Measurements from ENCODE around the gene SETD3.

SETD3 gene

DNA sequence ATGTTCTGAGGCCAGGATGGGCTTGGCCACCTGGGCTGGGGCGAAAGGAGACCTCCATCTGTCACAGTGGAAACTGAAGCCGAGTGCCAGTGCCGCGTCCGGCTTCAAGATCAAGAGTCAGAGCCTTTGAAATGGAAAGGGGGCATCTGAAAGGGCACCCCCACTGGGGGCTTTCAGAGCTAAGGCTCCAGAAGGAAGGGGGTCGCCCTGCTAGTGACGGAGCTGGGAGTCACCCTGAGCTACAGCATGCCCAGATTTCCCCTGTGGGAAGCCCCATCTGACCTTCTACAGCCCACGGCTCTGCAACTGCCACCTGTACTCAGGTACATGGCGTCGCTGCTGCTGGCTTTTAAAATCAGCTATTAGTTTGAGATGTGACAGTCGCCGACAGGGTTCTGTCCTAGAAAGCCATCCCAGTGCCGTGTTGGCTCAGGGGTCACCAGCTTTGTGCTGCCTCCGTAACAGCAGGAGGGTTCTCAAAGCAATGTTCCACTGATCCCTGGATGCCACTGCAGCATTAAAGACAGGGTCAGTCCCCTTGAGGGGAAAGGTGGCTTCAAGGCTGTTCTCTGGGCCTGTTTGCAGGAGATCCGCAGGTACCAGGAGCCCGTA is 32.0 kb upstream of the SETD3 start:
- DNase-seq: peak; percentile 14

DNA sequence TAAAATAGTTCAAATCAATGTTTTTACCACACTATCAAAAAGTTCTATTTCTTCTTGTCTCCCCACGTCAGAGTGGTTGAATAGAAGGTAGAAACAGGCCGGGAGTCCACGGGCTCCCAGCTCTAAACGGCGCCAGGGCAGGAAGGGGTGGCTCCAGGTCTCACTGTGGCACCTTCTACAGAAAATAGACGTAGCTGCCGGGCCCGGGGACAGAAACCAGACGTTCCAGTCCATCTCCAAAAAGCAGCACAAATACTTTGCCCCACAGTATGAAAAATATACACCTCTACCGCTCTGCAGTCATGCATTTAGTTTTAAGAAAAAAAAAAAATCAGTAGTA is 31.4 kb upstream of the SETD3 start:
- Mint-ChIP-seq H3K4me1 (no peaks in the 10 kb centered on the region), H3K9me3 (no peaks in the 10 kb centered on the region), H3K27ac (no peak overlapping the region), H3K36me3 (peaks cover 20% of the 10 kb centered on the region), H3K4me3 (no peak overlapping the region), H3K27me3 (no peaks in the 10 kb centered on the region)
- CTCF ChIA-PET: interaction anchor here (0.7 kb wide), 1 partner anchor 609 kb away, joined by 3 read pairs; no protein-coding TSS in a partner anchor
- DNase-seq: no peak

More for the DNA sequence above, 32.0 kb upstream of the SETD3 start:
- no peak overlapping the region for H3K27ac Mint-ChIP-seq
- H3K27me3 Mint-ChIP-seq: no peaks in the 10 kb centered on the region
- H3K4me3 Mint-ChIP-seq: no peak overlapping the region
- CTCF ChIA-PET: interaction anchor here (0.7 kb wide), 1 partner anchor 609 kb away, joined by 3 read pairs; no protein-coding TSS in a partner anchor
- H3K36me3 Mint-ChIP-seq: peaks cover 15% of the 10 kb centered on the region
- no peaks in the 10 kb centered on the region for H3K4me1 Mint-ChIP-seq
- H3K9me3 Mint-ChIP-seq: no peaks in the 10 kb centered on the region

- H3K4me1 Mint-ChIP-seq: no peaks in the 10 kb centered on the region
- H3K9me3 Mint-ChIP-seq: no peaks in the 10 kb centered on the region
- H3K27me3 Mint-ChIP-seq: no peaks in the 10 kb centered on the region
- H3K36me3 Mint-ChIP-seq: peaks cover 23% of the 10 kb centered on the region
- CTCF ChIA-PET: no interaction called here
- peak; percentile 17 for DNase-seq
- H3K27ac Mint-ChIP-seq: no peak overlapping the region
- H3K4me3 Mint-ChIP-seq: no peak overlapping the region
Measured at GRCh38 chr14:99511421-99512109, 30.9 kb upstream of the SETD3 start.

DNA sequence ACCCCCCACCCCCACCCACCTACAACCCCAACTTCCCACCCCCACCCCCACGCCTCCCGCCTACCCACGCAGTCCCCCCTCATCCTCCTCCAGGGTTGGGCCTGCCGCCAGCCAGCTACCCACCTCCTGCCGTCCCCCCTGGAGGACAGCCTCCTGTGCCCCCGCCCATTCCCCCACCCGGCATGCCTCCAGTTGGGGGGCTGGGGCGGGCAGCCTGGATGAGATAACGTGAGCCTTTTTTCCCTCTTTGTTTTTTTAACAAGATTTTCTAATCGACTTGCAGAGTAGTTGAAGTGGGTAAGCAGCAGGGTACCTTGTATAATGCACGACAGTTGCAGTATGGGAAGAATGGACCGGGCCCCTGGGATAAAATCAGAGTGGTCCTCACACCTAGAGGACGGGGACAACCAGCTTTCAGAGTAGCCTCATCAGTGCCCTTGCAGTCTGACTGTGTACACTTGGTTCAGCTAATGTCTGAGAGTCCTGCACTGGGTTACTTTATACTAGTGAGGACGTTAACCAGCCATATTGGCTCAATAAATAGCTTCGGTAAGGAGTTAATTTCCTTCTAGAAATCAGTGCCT is 30.0 kb upstream of the SETD3 start:
- Mint-ChIP-seq H3K4me1 (no peaks in the 10 kb centered on the region), H3K4me3 (no peak overlapping the region), H3K9me3 (no peaks in the 10 kb centered on the region), H3K36me3 (peaks cover 23% of the 10 kb centered on the region), H3K27me3 (no peaks in the 10 kb centered on the region), H3K27ac (no peak overlapping the region)
- peak; percentile 19 for DNase-seq
- CTCF ChIA-PET: no interaction called here

DNA sequence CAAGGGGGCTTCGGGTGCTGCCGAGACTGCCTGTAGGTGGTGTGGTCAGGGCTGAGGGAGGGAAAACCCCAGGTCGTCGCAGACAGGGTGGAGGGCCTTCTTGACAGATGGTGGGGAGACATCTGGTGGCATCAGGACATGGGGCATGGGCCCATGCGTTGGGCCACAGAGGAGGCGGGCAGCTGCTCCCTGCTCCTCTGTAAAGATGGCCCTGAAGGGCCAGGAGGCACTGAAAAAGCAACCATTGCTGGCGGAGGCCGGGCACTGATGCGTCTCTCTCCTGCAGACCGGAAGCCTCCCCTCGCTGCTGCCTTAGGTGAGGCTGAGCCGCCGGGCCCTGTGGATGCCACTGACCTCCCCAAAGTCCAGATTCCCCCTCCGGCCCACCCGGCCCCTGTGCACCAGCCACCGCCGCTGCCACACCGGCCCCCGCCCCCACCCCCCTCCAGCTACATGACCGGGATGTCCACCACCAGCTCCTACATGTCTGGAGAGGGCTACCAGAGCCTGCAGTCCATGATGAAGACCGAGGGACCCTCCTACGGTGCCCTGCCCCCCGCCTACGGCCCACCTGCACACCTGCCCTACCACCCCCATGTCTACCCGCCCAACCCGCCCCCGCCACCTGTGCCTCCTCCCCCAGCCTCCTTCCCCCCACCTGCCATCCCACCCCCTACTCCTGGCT is 29.4 kb upstream of the SETD3 start:
- no peak overlapping the region for H3K4me3 Mint-ChIP-seq
- DNase-seq: peak; percentile 16
- H3K9me3 Mint-ChIP-seq: no peaks in the 10 kb centered on the region
- CTCF ChIA-PET: no interaction called here
- no peak overlapping the region for H3K27ac Mint-ChIP-seq
- no peaks in the 10 kb centered on the region for H3K4me1 Mint-ChIP-seq
- peaks cover 28% of the 10 kb centered on the region for H3K36me3 Mint-ChIP-seq
- no peaks in the 10 kb centered on the region for H3K27me3 Mint-ChIP-seq

DNA sequence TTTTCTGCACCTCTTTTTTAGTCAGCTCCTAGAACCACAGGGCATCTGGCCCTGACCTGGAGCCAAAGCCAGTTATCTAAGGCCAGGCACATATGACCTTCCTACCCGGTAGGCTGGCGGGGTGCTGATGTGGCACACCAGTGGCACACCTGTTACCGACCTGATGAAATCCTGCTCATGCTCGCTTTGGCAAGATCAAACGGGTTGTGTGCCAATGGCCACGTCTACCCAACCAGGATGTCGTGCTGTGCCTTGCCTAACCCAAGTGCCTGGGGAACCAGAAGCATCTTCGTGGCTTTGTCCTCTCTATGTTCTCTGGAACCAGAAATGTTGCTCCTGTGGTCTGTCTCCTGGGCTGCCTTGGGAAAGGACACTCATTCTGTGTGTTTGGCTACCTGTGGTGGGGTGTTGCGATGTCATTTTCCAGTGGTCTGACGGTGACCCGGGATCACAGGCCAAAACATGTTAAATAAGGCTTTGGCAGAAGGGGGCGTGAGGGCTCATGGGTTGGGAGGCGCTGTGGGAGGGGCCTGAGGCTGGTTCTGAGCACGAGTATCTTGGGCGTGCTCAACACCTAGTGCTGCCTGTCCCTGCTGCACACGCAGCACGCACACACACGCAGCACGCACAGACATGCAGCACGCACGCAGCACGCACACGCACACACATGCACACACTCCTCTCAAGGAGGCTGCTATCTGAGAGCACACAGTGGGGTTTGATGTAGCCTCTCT is 28.4 kb upstream of the SETD3 start:
- H3K27me3 Mint-ChIP-seq: no peaks in the 10 kb centered on the region
- H3K4me1 Mint-ChIP-seq: no peaks in the 10 kb centered on the region
- no peak overlapping the region for H3K4me3 Mint-ChIP-seq
- H3K36me3 Mint-ChIP-seq: peaks cover 33% of the 10 kb centered on the region
- no peak for DNase-seq
- no peaks in the 10 kb centered on the region for H3K9me3 Mint-ChIP-seq
- CTCF ChIA-PET: no interaction called here
- peak overlapping the region; percentile 70 for H3K27ac Mint-ChIP-seq

DNA sequence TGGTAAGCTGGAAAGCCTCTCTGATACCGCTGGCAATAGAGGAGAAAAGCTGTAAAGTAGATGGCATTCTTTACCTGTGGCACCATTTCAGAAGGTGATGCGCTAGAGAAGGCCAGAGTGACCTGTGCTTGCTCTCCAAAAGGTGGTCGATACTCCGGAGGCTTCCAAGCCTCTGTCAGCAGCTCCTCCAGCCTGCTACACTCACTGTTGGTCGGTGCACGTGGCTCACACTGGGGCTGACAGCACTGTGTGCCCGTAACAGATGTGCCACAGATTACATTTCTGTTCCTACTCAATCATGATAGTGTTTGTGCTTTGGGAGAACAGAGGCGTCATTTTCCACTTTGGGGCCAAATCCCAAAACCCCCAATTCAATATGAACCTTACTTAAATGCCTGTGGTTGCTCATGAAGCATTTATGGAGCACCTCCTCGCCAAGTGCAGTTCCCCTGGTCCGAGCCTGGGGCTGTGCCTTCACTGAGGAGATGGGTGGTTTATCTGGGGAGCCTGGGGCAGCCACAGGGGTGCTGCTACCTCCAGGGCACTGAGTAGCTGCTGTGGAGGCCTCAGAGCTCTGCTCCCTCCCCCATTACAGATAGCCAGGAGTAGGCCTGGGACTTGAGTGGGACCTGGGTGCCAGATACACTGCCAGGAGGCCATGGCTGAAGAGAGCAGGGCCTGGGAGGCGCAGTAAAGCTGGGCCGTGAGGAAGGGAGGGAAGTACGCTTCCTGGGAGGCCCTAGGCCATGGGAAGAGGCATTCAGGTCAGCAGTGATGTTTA is 27.4 kb upstream of the SETD3 start:
- CTCF ChIA-PET: no interaction called here
- Mint-ChIP-seq H3K4me1 (no peaks in the 10 kb centered on the region), H3K27me3 (no peaks in the 10 kb centered on the region)

GRCh38 chr14:99506276-99506675 is 25.6 kb upstream of the SETD3 start:
- Mint-ChIP-seq H3K4me3 (no peak overlapping the region), H3K27ac (no peak overlapping the region), H3K27me3 (no peaks in the 10 kb centered on the region), H3K4me1 (no peaks in the 10 kb centered on the region), H3K9me3 (no peaks in the 10 kb centered on the region), H3K36me3 (peaks cover 51% of the 10 kb centered on the region)
- CTCF ChIA-PET: no interaction called here
- no peak for DNase-seq

More for the DNA sequence above, 27.4 kb upstream of the SETD3 start:
- no peak for DNase-seq
- Mint-ChIP-seq H3K4me3 (no peak overlapping the region), H3K36me3 (peaks cover 41% of the 10 kb centered on the region), H3K9me3 (no peaks in the 10 kb centered on the region), H3K27ac (peak overlapping the region; percentile 68)

- Mint-ChIP-seq H3K36me3 (peaks cover 54% of the 10 kb centered on the region), H3K9me3 (no peaks in the 10 kb centered on the region), H3K27ac (no peak overlapping the region), H3K4me3 (no peak overlapping the region), H3K27me3 (no peaks in the 10 kb centered on the region), H3K4me1 (no peaks in the 10 kb centered on the region)
- no peak for DNase-seq
- CTCF ChIA-PET: no interaction called here
Measured at GRCh38 chr14:99505089-99505488, 24.4 kb upstream of the SETD3 start.

- CTCF ChIA-PET: no interaction called here
- no peak for DNase-seq
- Mint-ChIP-seq H3K4me3 (no peak overlapping the region), H3K27ac (no peak overlapping the region), H3K4me1 (no peaks in the 10 kb centered on the region), H3K9me3 (no peaks in the 10 kb centered on the region), H3K36me3 (peaks cover 48% of the 10 kb centered on the region), H3K27me3 (no peaks in the 10 kb centered on the region)
Measured at GRCh38 chr14:99503848-99504453, 23.3 kb upstream of the SETD3 start.

- H3K4me3 Mint-ChIP-seq: no peak overlapping the region
- peaks cover 50% of the 10 kb centered on the region for H3K36me3 Mint-ChIP-seq
- no peaks in the 10 kb centered on the region for H3K9me3 Mint-ChIP-seq
- CTCF ChIA-PET: no interaction called here
- DNase-seq: no peak
- H3K27me3 Mint-ChIP-seq: no peaks in the 10 kb centered on the region
- H3K4me1 Mint-ChIP-seq: no peaks in the 10 kb centered on the region
- H3K27ac Mint-ChIP-seq: no peak overlapping the region
Measured at GRCh38 chr14:99502989-99503421, 22.3 kb upstream of the SETD3 start.

DNA sequence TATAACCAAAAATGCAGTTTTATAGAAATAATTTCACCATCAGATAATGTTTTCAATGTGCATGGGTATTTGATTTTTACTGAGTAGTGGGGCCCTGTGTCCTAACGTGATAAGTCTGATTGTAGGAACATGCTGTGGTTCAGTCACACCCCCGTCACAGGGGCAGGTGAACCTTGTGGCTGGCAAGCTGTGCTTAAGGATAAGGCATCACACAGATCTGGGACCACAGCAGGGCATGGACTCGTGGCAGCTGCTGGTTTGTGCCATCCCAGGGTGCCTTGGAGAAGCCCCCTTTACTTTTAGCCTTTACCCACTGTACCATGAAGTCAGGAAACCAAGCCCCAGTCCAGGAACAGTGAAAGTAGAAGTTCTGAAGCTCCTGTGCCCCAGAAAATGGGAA is 17.2 kb upstream of the SETD3 start:
- no peaks in the 10 kb centered on the region for H3K9me3 Mint-ChIP-seq
- CTCF ChIA-PET: no interaction called here
- no peaks in the 10 kb centered on the region for H3K27me3 Mint-ChIP-seq
- no peak for DNase-seq
- peaks cover 52% of the 10 kb centered on the region for H3K36me3 Mint-ChIP-seq
- peaks cover 3% of the 10 kb centered on the region for H3K4me1 Mint-ChIP-seq
- no peak overlapping the region for H3K4me3 Mint-ChIP-seq
- no peak overlapping the region for H3K27ac Mint-ChIP-seq

GRCh38 chr14:99497341-99497740 is 16.7 kb upstream of the SETD3 start:
- Mint-ChIP-seq H3K4me1 (peaks cover 3% of the 10 kb centered on the region), H3K36me3 (peaks cover 51% of the 10 kb centered on the region)
- CTCF ChIA-PET: no interaction called here

More at GRCh38 chr14:99497341-99497740, 16.7 kb upstream of the SETD3 start:
- H3K27me3 Mint-ChIP-seq: no peaks in the 10 kb centered on the region
- H3K4me3 Mint-ChIP-seq: no peak overlapping the region
- H3K9me3 Mint-ChIP-seq: no peaks in the 10 kb centered on the region
- no peak for DNase-seq
- H3K27ac Mint-ChIP-seq: no peak overlapping the region

All from activated naive CD4-positive, alpha-beta T cell treated with anti-CD3 and anti-CD28 coated beads, Interleukin-2, amount 10 ng/mL, durations not matched to agents 7 days and 5 days (primary cell).